HG03175 (cell line): ENCODE measurements around the gene SCUBE1.

ENCODE experiments used
- ATAC-seq: cut with Tn5 transposase; IDR thresholded peaks from one replicate; pipeline ENCODE4 v1.9.1; 2021; ENCODE audit warnings: mild to moderate bottlenecking, moderate library complexity; ENCODE audit not compliant: unreplicated experiment

SCUBE1 gene

DNA sequence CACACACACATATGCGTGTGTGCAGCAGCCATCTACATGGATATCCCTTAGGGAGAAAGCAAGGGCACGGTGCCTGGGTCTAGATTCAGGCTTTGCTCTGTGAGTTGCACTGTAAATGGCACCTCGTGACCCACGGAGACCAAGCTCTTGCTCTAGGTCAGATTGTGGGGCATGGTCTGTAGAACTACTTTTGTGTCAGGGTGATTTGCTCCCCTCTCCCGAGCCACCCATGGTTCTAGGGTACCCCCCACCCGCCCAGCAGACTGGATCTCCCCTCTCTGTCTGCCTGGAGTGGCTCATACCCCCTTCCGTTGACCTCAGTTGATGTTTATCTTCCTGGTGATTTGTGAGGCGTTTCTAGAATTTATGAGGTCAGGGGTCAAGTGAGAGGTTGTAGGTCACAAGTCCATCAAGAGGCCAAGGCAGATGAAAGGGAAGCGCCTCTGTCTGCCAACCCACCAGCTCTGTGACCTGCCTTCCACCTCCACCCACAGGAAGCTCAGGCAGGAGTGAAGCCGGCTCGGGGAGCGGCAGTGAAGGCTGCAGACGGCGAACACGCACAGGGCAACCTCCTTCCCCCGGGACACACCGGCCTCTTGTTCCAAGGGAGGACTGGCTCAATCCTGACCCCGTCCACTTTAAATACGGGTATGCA, 80.1 kb downstream of the SCUBE1 start:
- no peak for ATAC-seq

DNA sequence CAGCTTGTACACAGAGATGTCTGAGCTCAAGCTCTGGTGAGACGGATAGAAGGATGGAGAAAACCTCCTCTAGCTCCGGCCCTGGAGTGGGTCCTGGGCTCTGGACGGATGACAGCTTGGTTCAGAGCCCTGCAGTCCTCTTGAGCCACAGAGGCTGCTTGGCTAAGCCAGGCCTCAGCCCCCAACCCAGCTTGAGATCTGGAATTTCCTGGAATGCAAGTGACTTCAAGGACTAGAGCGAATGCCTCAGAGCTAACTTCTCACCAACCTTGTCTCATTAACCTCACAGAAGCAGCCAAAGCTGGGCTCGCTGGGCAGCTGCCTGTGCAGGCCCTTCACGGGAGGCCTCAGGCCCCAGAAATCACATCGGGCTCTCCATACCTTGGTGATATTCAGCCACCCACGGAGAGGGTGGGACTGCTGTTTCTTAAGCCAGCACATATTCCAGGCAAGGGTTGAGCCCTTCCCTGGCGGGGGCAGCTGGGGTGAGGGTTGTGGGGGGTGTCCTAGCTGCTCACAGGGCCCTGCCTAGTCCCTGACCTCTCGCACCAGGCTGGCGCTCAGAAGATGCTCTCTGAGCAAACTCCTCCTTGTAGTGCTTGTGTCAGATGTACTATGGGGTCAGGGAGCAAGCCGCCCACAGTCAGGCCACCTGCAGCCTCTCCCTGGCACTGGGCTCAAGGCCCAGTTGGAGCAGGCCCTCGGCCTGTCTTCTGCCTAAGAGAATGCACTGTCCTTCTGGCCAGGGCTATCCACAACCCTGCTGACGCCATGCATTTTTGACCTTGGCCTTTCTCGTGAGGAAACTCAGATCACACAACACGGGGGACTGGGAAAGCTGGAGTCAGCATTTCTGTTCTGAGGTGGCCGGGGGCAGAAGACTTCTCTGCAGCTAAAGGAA, 82.6 kb downstream of the SCUBE1 start:
- ATAC-seq = no peak

DNA sequence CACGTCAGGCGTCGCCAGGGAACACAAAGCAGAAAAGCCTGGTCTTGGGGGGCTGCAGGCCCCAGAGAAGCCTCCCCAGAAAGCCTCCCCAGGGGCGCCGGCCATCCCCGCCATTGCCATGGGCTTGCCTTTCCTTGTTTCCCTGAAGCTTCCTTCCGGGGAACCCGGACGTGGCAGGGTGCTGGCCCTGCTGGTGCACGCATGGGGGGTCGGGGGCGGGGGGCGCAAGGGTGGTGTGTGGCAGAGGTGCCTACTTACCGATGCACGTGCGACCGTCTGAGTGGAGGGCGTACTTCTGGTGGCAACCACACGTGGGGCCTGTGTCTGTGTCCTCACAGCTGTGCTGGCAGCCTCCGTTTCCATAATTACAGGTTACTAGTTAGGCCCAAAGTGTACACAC, 85.2 kb downstream of the SCUBE1 start:
- ATAC-seq = no peak

DNA sequence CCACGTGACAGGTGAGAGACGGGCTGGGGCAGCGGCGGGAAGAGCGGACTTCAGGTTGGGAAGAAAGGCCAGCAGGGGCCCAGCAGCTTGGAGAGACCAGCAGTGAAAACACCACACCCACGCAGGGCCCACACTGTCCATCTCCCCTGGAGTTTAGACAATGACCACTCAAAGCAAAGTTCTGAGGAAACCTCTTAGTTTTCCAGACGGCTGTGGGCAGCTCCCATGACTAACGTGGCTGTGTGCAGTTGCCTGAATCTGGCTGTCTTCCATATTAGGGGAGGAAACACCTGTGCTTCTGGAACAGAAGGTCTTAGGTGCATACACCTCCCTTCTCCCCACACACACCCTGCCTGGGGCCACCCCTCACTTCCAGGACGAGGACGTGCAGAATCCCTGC, 85.6 kb downstream of the SCUBE1 start:
- ATAC-seq = no peak

DNA sequence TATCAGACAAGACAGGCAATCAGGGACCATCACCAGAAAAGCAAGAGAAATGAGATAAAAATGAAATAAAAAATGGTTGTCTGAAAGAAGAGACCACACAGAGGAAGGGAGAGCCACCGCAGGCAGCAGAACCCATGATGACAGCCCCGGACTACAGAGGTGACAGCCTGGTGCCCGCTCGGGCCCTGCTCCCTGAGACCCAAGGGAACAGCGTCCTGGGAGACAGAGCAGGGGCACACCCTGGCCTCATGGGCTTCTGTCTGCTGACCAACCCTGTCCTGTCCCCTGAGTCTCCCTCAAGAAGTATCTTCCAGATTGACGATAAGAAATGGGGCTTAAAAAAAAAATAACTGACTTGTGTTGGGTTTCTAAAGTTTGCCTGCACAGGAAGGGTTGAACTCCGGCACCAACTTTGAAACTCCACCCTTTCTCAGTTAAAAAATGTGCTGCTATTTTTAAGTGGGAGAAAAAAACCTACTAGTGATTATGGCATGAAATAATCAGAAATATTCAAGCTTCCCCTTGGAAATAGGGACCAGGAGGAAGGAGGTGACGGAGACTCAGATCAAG, 86.1 kb downstream of the SCUBE1 start:
- no peak for ATAC-seq

DNA sequence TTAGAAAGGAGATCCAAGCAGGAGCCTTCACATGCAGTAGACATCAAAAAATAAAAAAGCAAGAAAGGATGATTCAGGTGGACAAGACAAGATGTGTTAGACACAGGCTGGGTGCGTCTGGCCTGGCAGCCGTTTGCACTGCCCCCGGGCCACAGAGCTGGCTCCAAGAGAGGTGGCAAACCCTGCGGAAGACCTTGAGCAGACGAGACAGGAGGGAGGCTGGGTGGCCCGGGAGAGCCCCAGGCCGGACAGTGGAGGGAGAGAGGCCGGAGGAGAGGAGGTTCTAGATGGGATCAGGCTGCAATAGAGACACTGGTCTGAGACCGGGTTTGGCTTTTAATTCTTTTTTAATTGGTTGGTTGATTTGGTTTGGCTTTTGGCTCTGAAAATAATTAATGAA, 86.6 kb downstream of the SCUBE1 start:
- no peak for ATAC-seq

DNA sequence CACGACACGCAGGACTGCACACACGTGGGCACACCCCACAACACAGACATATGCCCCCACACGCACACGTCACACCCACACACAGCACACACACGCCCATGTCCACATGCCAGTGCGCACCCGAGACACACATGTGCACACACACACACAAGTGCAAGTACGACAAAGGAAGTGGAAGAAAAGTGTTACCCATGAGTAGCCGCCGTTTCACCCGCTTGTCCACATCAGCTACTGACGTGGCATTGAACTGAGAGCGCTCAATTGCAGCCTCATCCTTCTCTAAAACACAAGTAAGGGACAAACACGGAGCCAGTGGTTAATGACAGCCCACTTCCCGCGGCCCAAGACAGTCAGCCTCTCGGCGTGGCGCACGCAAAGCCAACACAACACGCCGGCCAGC, 87.9 kb downstream of the SCUBE1 start:
- ATAC-seq = no peak

DNA sequence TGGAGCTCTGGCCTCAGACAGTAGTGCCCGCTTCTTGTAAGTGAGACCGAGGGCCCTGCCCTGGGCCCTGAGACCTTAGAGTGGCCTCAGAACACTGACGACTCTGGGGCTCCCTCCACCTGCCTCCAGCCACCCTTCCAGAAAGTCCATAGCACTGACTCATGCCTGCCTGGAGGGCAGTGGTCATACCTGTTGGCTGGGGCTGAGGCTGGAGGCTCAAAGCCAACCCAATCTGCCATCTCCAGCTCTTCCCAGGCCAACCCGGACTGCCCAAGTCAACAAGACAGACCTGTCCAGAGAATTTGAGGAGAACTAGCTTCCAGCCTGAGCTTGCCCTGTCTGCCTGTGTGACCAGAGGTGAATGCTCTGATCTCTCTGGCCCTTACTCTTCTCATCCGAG, 89.3 kb downstream of the SCUBE1 start:
- ATAC-seq = no peak

DNA sequence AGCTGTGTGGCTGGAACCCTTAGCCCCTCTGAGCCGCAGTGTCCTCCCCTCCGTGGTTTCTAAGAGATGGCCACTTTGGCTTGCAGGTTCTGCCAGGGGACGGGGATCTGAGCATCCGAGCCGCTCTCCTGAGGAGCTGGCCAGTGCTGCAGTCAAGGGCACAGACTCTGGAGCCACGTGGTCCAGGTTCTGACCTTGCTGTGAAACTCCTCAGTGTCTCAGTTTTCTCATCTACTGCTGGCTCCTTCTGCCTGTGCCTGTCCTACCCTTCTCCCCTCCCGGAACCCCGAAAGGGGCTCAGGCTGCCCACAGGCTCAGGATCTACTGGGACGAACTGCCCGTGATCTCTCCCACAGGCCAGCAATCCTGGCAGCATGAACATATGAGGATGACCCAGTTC, 90.9 kb downstream of the SCUBE1 start:
- no peak for ATAC-seq

DNA sequence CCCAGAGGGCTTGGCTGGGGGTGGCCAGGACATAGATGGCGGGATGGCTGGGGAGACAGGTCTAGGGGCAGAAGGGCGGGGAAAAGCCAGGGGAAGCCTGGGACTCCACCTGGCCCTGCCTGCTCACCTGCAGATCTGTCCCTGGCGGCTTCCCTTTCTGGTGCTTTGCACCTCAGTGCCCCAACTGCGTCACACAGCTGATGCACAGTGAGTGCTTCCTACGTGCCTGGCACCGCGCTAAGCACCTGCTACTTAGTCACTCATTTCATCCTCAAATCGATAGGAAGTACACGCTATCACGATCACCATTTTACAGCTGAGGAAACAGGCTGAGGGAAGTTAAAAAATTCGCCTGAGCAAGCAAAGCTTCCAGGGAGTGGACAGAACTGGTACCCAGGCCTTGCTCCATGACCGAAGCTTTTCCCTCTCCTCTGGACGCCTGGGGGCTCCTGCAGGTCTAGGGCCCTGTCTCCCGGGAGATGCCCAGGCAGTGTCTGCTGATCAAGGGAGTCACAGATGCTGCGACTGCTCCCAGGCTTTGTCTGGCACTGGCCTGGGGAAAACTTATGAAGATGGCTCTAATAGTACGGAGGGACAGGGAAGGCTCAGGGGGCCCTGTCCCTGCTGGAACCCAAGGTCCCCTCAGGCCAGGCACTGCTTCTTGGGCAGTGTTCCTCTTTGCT, 93.2 kb downstream of the SCUBE1 start:
- no peak for ATAC-seq

DNA sequence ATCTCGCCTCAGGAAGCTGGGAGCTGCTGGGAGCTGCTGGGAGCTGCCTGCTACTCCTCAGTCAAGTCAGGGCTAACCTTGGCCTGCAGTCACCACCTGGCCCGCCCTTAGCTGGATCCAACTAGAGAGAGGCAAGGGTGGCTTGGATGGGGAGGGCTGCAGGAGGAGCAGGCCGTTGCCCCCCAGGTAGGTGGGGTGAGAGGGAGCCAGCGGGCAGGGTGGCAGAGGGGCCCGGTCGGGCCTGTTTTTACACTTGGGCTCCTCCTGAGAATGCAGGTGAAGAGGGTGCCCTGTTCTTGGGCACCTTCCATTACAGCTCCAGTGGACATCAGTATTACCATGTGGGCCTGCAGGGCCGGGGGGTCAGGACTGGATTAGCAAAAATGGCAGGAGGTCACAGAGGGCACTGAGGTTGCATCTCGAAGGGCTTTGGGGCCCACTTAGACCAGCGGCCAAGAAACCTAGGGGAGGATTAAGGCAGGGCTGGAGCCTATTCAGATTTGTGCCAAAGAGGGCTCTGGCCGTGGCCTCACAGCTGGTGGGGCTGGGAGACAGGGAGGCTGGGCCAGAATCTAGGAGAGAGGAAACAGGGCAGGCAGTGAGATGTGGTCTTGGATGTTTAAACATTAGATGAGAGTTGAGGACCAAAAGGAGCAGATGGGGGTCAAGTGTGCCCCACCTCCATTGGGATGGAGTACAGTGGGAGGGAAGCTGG, 95.5 kb downstream of the SCUBE1 start:
- ATAC-seq = no peak

DNA sequence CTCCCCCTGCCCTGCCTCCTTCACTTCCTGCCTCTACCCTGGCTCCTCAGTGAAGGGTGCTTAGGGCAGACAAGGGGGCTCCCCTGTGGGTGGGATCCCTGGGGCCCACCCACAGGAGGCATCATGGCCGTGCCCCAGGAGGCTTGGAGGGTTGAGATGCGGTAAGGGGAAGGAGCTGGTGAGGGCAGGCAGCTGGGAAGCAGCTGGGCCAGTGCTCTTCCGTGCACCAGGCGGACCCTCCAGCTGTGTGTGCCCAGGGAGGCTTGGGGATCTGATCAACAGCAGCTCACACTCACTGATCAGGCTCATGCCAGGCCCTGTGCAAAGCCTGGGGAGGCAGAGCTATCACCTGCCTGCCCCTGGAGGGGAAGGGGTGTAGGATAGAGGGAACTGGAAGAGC, 97.0 kb downstream of the SCUBE1 start:
- no peak for ATAC-seq

DNA sequence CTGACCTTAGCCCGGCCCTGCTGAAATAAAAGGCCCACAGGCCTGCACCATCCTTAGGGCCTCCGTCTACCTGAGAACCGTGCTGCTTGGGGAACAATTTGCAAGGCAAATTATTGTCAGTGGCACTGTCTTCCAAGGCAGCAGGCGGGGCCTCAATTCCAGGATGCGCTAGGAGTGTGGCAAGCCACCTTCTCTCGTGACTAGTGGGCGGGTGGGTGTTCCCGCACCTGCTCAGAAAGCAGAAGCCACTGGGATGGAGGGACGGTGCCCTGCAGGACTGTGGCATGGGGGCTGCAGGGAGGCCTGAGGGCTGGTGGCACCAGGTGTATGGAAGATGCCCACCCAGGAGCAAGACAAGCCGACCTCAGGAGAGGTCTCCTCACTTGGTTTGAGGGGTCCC, 97.5 kb downstream of the SCUBE1 start:
- no peak for ATAC-seq

DNA sequence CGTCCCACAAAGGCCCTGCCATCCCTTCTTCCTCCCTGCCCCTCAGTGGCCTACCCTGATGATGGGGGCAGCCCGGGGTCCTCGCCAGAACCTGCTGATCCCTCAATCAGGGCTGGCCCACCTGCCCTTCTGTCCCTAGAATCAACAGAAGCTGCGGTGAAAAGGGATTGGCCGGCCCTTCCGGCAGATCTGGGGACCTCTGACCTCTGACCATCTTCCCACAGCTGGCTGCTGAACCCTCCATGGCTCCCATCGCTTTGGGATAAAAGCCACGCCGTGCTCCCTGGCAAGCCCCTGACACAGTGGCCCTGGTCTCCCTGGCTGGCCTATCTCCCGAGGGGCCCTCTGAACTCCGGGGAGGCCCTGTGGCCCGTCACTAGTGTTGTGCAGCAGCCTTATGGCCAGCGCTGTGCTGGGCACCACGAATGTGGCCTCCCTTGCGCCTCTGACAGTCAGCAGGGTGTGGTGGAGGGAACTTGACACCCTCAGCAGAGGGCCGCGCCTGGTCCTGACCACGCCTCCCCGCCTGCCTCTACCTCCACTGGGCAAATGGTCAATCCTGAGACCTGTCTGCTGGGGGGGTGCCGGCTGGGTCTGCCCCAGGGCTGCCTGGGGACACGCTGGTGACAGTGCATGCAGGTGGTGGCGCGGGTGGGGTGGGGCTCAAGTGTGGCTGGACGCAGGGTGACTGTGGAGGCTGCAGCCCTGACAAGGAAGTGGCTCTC, 98.2 kb downstream of the SCUBE1 start:
- ATAC-seq = no peak

DNA sequence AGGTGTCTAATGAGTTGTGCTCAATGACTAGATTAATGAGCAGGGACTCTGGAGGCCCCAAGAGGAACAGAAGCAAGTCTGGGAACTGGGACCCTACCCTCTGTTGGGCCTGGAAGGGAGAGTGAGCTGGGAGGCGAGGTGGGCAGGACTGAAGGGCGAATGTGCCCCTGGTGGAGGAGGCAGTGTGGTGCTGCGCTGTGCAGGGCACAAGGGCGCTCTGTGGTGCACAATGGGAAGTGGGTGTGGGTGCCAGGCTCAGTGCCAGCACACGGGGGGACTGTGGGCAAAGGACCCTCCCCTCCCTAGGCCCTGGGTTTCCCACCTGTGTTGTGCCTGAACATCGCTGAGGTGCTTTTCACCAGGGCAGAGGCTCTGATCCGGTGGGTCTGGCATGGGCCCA, 98.8 kb downstream of the SCUBE1 start:
- no peak for ATAC-seq

DNA sequence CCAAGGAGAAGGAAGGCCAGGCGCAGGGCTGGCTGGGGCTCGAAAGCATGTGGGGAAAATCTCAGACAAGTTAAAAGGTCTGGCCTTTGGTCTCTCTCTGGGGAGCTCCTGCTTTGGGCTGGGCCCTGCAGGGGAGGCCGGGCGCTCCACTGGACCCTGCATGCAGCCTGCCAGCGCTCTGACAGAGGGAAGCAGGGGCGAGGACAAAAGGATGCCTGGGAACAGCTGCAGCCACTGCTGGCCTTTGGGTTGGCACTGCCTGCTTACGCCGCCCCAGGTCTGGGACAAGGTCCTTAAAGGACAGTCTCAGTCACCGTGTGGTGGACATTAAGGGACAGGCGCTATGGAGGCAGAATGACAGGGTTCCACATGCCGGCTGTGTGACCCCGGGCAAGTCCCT, 99.8 kb downstream of the SCUBE1 start:
- ATAC-seq = no peak

DNA sequence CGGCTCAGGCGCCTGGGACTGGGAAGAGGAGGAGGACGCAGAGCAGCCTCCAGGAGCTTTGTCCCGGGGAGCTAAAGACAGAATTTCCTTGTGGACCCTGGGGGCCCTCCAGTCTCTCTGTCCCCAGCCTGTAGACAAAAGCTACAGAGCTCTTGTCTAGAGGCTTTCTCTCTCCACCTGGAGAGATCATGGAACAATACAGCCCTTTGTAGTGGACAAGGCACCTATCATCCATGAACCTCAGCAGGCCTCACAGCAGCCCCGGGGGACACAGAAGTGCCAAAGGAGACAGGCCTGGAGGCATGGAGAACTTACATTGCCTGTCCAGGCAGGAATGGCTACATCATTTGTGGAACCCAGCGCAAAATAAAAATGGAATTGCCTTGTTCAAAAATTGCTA, 100.5 kb downstream of the SCUBE1 start:
- ATAC-seq = no peak

DNA sequence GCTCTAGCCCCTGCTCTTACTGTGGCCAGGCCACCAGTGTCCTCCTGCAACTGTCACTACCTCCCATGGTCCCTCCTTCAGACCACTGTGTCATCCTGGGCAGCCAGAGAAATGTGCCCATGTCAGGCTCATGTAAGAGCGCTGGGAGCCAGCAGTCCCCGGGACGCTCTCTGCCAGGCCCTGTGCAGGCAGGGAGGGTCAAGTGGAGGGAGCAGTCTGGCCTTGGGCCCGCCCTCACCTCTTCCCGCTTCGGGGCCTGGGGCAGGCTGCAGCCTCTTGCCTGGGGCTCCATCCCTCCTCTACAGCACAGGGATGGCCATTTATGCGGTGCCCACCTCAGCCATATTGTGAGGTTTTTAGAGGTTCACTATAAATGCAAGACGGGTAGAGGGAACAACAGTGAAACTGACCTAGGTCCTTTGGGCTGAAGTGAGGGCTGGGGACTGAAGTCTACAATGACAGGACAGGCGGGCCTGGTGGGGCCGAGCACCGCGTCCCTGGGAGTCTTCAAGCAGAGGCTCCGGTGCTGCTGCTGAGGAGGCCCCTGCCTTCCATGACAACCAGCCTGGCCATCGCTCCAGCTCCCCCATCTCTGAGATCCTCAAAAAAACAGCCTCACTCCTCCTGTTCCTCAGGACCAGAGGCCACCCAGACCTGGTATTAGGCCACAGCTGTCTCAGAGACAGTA, 101.3 kb downstream of the SCUBE1 start:
- ATAC-seq = no peak

DNA sequence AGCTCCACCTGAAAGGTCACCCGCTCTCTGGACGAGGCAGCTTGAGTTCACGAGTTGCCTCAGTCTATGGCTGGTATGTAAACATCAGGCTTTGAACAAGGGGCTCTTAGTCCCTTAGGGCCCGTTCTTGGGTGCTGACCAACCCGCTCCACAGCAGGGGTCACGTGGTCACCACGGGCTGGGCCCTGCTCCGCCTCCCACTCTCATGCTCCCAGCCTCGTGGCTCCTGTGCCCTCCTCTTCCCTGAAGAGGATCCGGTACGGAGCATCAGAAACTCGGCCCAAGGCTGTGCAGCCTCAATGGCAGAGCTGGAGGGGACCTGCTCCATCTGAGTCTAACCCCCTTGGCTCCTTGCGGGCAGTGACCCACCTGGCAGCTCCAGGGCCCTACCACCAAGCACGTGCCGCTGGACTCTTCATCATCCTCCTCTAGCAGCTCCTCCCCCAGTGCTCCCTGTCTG, 102.0 kb downstream of the SCUBE1 start:
- ATAC-seq = no peak

DNA sequence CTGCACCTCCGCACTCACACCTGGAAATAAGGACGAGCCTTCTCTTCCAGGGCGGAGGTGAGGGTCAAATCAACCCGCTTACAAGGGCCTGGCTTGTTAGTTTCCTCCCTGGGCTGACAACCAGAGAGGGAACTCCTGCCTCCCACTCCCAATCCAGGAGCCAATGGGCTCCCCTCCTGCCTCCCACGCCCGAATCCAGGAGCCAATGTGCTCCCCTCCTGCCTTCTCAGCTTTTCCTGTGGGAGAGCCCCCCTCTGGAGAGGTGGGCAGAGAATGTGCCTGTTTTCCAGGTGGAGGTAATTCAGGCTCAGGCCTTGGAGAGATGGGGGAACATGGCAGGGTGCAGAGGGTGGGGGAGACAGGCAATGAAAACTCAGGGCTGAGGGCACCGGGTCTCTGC, 102.6 kb downstream of the SCUBE1 start:
- no peak for ATAC-seq
